NCI-H69 (cell line): ENCODE data around the gene DSCAM.
A peak's percentile ranks its signal among the peaks of the same experiment; 100 is the strongest.

Experiments used
- DNase-seq: peaks from one replicate; lab custom pipeline; 2025; lab: John Stamatoyannopoulos, UW

Gene DSCAM

GRCh38 chr21:40547906-40548513, 298.9 kb downstream of the DSCAM start:
- peak; percentile 99 for DNase-seq

GRCh38 chr21:40546647-40547046, 300.3 kb downstream of the DSCAM start:
- no peak for DNase-seq

- no peak for DNase-seq
These were observed 306.7 kb downstream of the DSCAM start for GRCh38 chr21:40540216-40540615.

- no peak for DNase-seq
These were observed 312.1 kb downstream of the DSCAM start for GRCh38 chr21:40534886-40535285.

- no peak for DNase-seq
These were observed 315.4 kb downstream of the DSCAM start for GRCh38 chr21:40531431-40532110.

GRCh38 chr21:40531016-40531415, 315.9 kb downstream of the DSCAM start:
- DNase-seq, result no peak

- DNase-seq, result peak; percentile 15
These were observed 329.3 kb downstream of the DSCAM start for GRCh38 chr21:40517646-40518045.

- DNase-seq, result peak; percentile 85
These were observed 330.6 kb downstream of the DSCAM start for GRCh38 chr21:40516335-40516734.

- DNase-seq, result peak; percentile 30
These were observed 334.4 kb downstream of the DSCAM start for GRCh38 chr21:40512590-40512989.

- no peak for DNase-seq
These were observed 339.0 kb downstream of the DSCAM start for GRCh38 chr21:40507978-40508377.

GRCh38 chr21:40505681-40506080, 341.3 kb downstream of the DSCAM start:
- no peak for DNase-seq

- no peak for DNase-seq
These were observed 341.7 kb downstream of the DSCAM start for GRCh38 chr21:40505244-40505643.

GRCh38 chr21:40504825-40505224, 342.1 kb downstream of the DSCAM start:
- DNase-seq, result peak; percentile 32

- no peak for DNase-seq
These were observed 350.8 kb downstream of the DSCAM start for GRCh38 chr21:40496116-40496515.

GRCh38 chr21:40490408-40490807, 356.6 kb downstream of the DSCAM start:
- no peak for DNase-seq

- DNase-seq, result peak; percentile 44
These were observed 358.0 kb downstream of the DSCAM start for GRCh38 chr21:40489001-40489400.

- no peak for DNase-seq
These were observed 365.2 kb downstream of the DSCAM start for GRCh38 chr21:40481764-40482163.

- no peak for DNase-seq
These were observed 372.4 kb downstream of the DSCAM start for GRCh38 chr21:40474513-40474912.

GRCh38 chr21:40472013-40472412, 374.9 kb downstream of the DSCAM start:
- DNase-seq, result no peak

- DNase-seq, result no peak
These were observed 375.9 kb downstream of the DSCAM start for GRCh38 chr21:40471103-40471502.

- peak; percentile 74 for DNase-seq
These were observed 380.0 kb downstream of the DSCAM start for GRCh38 chr21:40466893-40467483.

GRCh38 chr21:40465382-40465781, 381.6 kb downstream of the DSCAM start:
- DNase-seq, result no peak

GRCh38 chr21:40463176-40463575, 383.8 kb downstream of the DSCAM start:
- DNase-seq, result no peak
